Activated T-cell treated with anti-CD3 and anti-CD28 coated beads, Interleukin-2, amount 50 U/mL, for 72 hours (primary cell): ENCODE measurements around the gene UBL7. TPM values are rescaled to one million over a fixed set of nuclear protein-coding genes. Genes with fewer than 3 reads are reported as not detected.

ENCODE experiments used
- ATAC-seq, 2 donors: fragments of 150-1000 bp; cut with Tn5 transposase; replicated peaks in 1 of 2; 2 replicates each; pipeline ENCODE4 v1.10.0; 2021; ENCODE audit warnings: moderate library complexity in 2 of 2, mild to moderate bottlenecking in 1 of 2
- DNase-seq, 2 donors: peaks; one replicate each; pipeline ENCODE4 v3.0.0; 2021 to 2022; ENCODE audit warnings: mixed read lengths in 1 of 2
- H3K27ac Mint-ChIP-seq: one replicate; pipeline ENCODE4 v1.8.0; 2022; ENCODE audit warnings: mild to moderate bottlenecking, moderate library complexity, mixed read lengths
- H3K27me3 Mint-ChIP-seq: one replicate; pipeline ENCODE4 v1.8.0; 2022; ENCODE audit warnings: low read depth, mixed read lengths
- H3K36me3 Mint-ChIP-seq, 2 donors: one replicate each; pipeline ENCODE4 v1.8.0; 2022; ENCODE audit warnings: mixed read lengths in 2 of 2, mild to moderate bottlenecking in 1 of 2; ENCODE audit not compliant: insufficient read depth in 2 of 2
- H3K4me1 Mint-ChIP-seq: one replicate; pipeline ENCODE4 v1.8.0; 2022; ENCODE audit warnings: low read depth, mixed read lengths
- H3K4me3 Mint-ChIP-seq, 2 donors: one replicate each; pipeline ENCODE4 v1.8.0; 2022; ENCODE audit warnings: mild to moderate bottlenecking in 2 of 2, mixed read lengths in 2 of 2, moderate library complexity in 2 of 2
- H3K9me3 Mint-ChIP-seq, 2 donors: one replicate each; pipeline ENCODE4 v1.8.0; 2022; ENCODE audit warnings: mixed read lengths in 2 of 2
- total RNA-seq, 2 donors: library from RNA; stranded (reverse); gene quantifications; one replicate each; pipeline ENCODE4 v1.2.3, GENCODE V29; 2022

UBL7 gene
- total RNA-seq, 2 donors from 2014 or later: 47.8 to 55.1 TPM

DNA sequence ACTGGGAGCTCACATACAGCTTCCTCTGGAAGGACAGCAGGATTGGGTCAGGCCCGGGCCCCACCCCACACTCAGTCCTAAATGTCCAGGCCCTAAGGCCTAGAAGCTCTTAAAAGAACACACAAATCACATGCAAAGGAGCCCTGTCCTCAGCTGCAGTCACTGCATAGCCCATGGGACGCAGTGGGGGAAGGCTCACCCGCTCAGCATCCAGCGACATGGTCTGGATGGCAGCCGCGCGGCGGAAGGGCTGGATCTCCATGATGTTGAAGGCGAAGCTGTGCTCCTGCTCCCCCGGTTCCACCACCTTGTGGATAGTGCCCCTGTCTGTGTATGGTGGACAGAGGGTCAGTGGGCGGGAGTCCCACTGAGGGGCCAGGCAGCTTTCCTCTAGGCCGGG lies 49.3 kb downstream of the UBL7 start:
- no peak overlapping the region for H3K27ac Mint-ChIP-seq
- DNase-seq (no peak), ATAC-seq (no peak)
- H3K9me3 Mint-ChIP-seq: no peaks in the 10 kb centered on the region
- no peak overlapping the region for H3K4me3 Mint-ChIP-seq
- peaks cover 28% of the 10 kb centered on the region for H3K4me1 Mint-ChIP-seq
- H3K27me3 Mint-ChIP-seq: no peaks in the 10 kb centered on the region
- H3K36me3 Mint-ChIP-seq: peaks cover 6 to 17% of the 10 kb centered on the region in 2 donors

- Mint-ChIP-seq H3K36me3 (peaks cover 2 to 13% of the 10 kb centered on the region in 2 donors), H3K4me1 (peaks cover 28% of the 10 kb centered on the region), H3K9me3 (no peaks in the 10 kb centered on the region), H3K27me3 (no peaks in the 10 kb centered on the region), H3K27ac (no peak overlapping the region), H3K4me3 (no peak overlapping the region)
- DNase-seq: no peak
- ATAC-seq: no peak
These were observed 50.5 kb downstream of the UBL7 start for GRCh38 chr15:74410502-74410901.

- no peaks in the 10 kb centered on the region for H3K27me3 Mint-ChIP-seq
- H3K36me3 Mint-ChIP-seq: peaks cover 0 to 7% of the 10 kb centered on the region in 2 donors
- ATAC-seq (no peak), DNase-seq (no peak)
- H3K4me1 Mint-ChIP-seq: peaks cover 31% of the 10 kb centered on the region
- no peak overlapping the region for H3K27ac Mint-ChIP-seq
- H3K4me3 Mint-ChIP-seq: no peak overlapping the region
- no peaks in the 10 kb centered on the region for H3K9me3 Mint-ChIP-seq
These were observed 51.7 kb downstream of the UBL7 start for GRCh38 chr15:74409225-74409624.

DNA sequence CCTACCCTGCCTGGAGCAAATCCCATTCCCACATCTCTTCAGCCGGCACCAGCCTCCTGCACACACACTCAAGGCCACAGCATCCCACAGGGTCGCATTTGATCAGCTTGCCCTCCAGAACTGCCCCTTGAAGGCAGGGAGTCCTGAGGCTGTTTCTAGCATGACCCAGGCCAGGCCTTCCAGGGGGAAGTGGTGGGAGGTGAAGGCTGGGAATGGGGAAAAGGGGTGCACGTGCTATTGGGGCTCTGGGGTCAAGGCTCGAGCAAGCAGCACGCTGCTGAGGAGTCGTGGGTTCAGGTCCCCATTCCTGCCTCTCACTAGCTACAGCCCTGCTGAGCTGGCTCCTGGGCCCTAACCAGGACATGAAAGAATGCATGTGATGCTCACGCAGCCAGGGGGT lies 52.1 kb downstream of the UBL7 start:
- Mint-ChIP-seq H3K27ac (no peak overlapping the region), H3K27me3 (no peaks in the 10 kb centered on the region), H3K4me1 (peaks cover 35% of the 10 kb centered on the region), H3K4me3 (no peak overlapping the region), H3K9me3 (no peaks in the 10 kb centered on the region), H3K36me3 (peaks cover 0 to 4% of the 10 kb centered on the region in 2 donors)
- DNase-seq (no peak), ATAC-seq (no peak)

GRCh38 chr15:74408385-74408784 lies 52.6 kb downstream of the UBL7 start:
- Mint-ChIP-seq H3K27ac (no peak overlapping the region), H3K27me3 (no peaks in the 10 kb centered on the region), H3K4me1 (peaks cover 39% of the 10 kb centered on the region), H3K4me3 (no peak overlapping the region), H3K9me3 (no peaks in the 10 kb centered on the region), H3K36me3 (peaks cover 0 to 4% of the 10 kb centered on the region in 2 donors)
- DNase-seq: no peak
- no peak for ATAC-seq

GRCh38 chr15:74406992-74407705 lies 53.8 kb downstream of the UBL7 start:
- Mint-ChIP-seq H3K27me3 (no peaks in the 10 kb centered on the region), H3K9me3 (no peaks in the 10 kb centered on the region), H3K4me3 (no peak overlapping the region), H3K36me3 (no peaks in the 10 kb centered on the region), H3K27ac (no peak overlapping the region), H3K4me1 (peaks cover 52% of the 10 kb centered on the region)
- DNase-seq (no peak), ATAC-seq (no peak)

DNA sequence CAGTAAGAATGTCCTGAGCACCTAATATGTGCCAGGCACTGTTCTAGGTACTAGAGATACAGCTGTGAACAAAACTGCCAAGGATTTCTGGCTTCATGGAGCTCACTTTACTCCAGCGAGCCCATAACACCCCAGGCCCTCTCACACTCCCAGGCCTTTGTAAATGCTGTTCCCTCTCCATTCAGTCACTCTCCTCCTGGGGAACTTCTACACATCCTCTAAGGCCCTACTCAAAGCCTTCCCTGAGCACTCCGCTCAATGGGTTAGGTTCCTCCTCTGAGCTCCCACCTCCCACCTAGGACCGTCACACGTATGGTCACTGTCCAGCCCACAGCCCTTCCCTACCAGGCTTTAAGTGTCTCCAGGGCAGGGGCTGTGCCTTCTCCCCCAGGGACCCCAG lies 54.4 kb downstream of the UBL7 start:
- H3K4me1 Mint-ChIP-seq: peaks cover 58% of the 10 kb centered on the region

DNA sequence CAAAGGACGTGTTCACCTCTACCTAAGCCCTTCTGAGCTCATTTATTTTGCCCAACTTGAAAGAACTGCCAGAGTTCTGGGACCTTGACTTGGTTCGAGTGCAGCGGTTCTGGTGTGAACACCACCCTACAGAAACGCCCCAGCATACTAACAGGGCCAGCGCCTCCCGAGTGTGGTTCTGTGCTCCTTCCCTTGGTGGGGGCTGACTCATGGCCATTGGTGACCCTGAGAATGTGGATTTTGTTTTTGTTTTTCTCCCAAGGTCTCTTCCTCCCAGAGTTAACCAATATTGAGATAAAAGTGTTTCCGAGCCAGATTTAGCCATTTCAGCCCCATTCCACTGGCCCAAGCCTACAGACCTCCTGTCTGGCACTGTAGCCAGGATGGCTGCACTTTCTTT lies 55.1 kb downstream of the UBL7 start:
- DNase-seq (no peak), ATAC-seq (no peak)
- H3K4me1 Mint-ChIP-seq: peaks cover 65% of the 10 kb centered on the region
- H3K9me3 Mint-ChIP-seq: no peaks in the 10 kb centered on the region
- no peak overlapping the region for H3K4me3 Mint-ChIP-seq
- no peaks in the 10 kb centered on the region for H3K27me3 Mint-ChIP-seq
- H3K27ac Mint-ChIP-seq: no peak overlapping the region
- H3K36me3 Mint-ChIP-seq: no peaks in the 10 kb centered on the region

More for the DNA sequence above, 54.4 kb downstream of the UBL7 start:
- H3K9me3 Mint-ChIP-seq: no peaks in the 10 kb centered on the region
- no peak for ATAC-seq
- no peaks in the 10 kb centered on the region for H3K27me3 Mint-ChIP-seq
- no peak overlapping the region for H3K27ac Mint-ChIP-seq
- H3K4me3 Mint-ChIP-seq: no peak overlapping the region
- DNase-seq: no peak
- H3K36me3 Mint-ChIP-seq: no peaks in the 10 kb centered on the region

GRCh38 chr15:74403991-74404563 lies 56.9 kb downstream of the UBL7 start:
- Mint-ChIP-seq H3K27ac (peak overlapping the region; percentile 56), H3K4me1 (peaks cover 83% of the 10 kb centered on the region), H3K9me3 (no peaks in the 10 kb centered on the region), H3K36me3 (no peaks in the 10 kb centered on the region), H3K4me3 (peak overlapping the region; percentile 42 to 61), H3K27me3 (no peaks in the 10 kb centered on the region)
- no peak for ATAC-seq
- DNase-seq: peak in 1 of 2 donors; percentile 18

- ATAC-seq (no peak), DNase-seq (no peak)
- Mint-ChIP-seq H3K4me1 (peaks cover 88% of the 10 kb centered on the region), H3K4me3 (peak overlapping the region; percentile 42 to 61), H3K9me3 (no peaks in the 10 kb centered on the region), H3K27me3 (no peaks in the 10 kb centered on the region), H3K36me3 (no peaks in the 10 kb centered on the region), H3K27ac (peak overlapping the region; percentile 56)
These were observed 57.4 kb downstream of the UBL7 start for GRCh38 chr15:74403588-74403919.

- Mint-ChIP-seq H3K4me1 (peaks cover 93% of the 10 kb centered on the region), H3K36me3 (no peaks in the 10 kb centered on the region), H3K27ac (peak overlapping the region; percentile 56), H3K4me3 (peak overlapping the region; percentile 42 to 61), H3K27me3 (no peaks in the 10 kb centered on the region), H3K9me3 (no peaks in the 10 kb centered on the region)
- peak; percentile 77 to 87 for ATAC-seq
- peak; percentile 89 to 90 for DNase-seq
These were observed 57.9 kb downstream of the UBL7 start for GRCh38 chr15:74402873-74403587.

- DNase-seq: peak in 1 of 2 donors; percentile 12
These were observed 58.6 kb downstream of the UBL7 start for GRCh38 chr15:74402337-74402841.

More at GRCh38 chr15:74402337-74402841, 58.6 kb downstream of the UBL7 start:
- Mint-ChIP-seq H3K9me3 (no peaks in the 10 kb centered on the region), H3K4me1 (peaks cover 93% of the 10 kb centered on the region), H3K27ac (peak overlapping the region; percentile 56), H3K27me3 (no peaks in the 10 kb centered on the region), H3K4me3 (peak overlapping the region; percentile 42 to 61), H3K36me3 (no peaks in the 10 kb centered on the region)
- ATAC-seq: no peak
